SH-SY5Y (cell line): ENCODE measurements around the gene TPM4.

Experiments used
- GATA2 ChIP-seq: IDR thresholded peaks from 2 replicates; pipeline ENCODE4 v1.6.1; 2011; ENCODE audit warnings: mild to moderate bottlenecking, low read depth, low read length
- GATA3 ChIP-seq: IDR thresholded peaks from 2 replicates; pipeline ENCODE4 v1.6.1; 2011; ENCODE audit warnings: low read depth, mild to moderate bottlenecking, low read length, moderate library complexity

TPM4 gene

GRCh38 chr19:16062789-16063188 is 13.5 kb upstream of the TPM4 start:
- no peak for TF ChIP-seq GATA3
- TF ChIP-seq GATA2, result no peak

GRCh38 chr19:16064209-16064889 is 11.9 kb upstream of the TPM4 start:
- TF ChIP-seq GATA3, result no peak
- no peak for TF ChIP-seq GATA2

DNA sequence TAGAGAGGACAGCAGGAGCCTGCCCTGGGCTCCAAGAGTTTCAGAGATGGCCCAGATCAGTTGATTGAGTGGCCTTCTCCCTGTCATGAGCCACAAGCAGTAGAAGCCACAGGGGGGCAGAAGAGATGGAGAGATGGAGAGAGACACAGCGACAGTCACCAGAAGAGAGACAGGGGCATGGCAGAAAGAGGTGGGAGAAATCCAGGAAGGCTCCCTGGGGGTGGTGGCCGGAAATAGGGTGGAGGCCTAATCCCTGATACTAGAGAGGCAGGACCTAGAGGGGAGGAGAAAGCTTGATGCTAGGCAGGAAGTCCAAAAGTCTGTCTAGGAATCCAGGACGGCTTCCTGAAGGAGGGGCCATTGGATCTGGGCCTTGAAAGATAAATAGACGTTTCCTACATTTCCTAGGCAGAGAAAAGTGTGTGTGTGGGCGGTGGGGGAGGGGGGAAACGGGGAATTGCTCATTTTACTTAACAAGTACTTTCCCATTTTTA is 9.6 kb upstream of the TPM4 start:
- TF ChIP-seq GATA3 (no peak), GATA2 (no peak)

DNA sequence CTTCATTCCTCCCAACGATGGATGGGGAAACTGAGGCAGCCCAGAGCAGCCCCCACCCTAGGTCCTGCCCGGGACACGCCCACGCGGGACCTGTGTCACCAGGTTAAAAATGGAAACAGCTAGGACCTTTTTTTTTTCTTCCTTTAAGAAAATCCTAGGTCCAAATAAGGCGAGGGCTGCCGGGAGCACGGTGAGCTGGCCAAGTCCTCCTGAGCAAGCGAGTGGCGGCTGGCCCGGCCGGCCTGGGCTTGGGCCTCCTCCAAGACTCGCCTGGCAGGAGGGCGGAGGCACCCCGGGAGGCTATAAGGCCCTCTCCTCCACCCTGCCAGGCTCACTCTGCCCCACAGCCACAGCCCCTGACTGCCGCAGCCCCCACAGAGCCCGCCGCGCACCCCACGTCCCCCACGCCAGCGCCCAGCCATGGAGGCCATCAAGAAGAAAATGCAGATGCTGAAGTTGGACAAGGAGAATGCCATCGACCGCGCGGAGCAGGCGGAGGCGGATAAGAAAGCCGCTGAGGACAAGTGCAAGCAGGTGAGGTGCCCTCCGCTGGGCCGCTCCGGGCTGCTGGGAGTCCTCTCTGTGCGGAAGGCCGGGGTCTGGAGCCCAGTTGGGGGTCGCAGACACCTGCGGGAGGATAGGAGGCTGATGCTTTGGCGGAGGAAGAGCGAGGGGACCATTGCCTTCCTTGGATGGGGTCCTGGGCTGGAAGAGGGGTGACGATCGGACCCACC is 8.9 kb upstream of the TPM4 start:
- TF ChIP-seq GATA2 (no peak), GATA3 (no peak)

GRCh38 chr19:16068696-16069259 is 7.5 kb upstream of the TPM4 start:
- TF ChIP-seq GATA3, result no peak
- no peak for TF ChIP-seq GATA2

GRCh38 chr19:16069813-16070365 is 6.4 kb upstream of the TPM4 start:
- no peak for TF ChIP-seq GATA2
- no peak for TF ChIP-seq GATA3

DNA sequence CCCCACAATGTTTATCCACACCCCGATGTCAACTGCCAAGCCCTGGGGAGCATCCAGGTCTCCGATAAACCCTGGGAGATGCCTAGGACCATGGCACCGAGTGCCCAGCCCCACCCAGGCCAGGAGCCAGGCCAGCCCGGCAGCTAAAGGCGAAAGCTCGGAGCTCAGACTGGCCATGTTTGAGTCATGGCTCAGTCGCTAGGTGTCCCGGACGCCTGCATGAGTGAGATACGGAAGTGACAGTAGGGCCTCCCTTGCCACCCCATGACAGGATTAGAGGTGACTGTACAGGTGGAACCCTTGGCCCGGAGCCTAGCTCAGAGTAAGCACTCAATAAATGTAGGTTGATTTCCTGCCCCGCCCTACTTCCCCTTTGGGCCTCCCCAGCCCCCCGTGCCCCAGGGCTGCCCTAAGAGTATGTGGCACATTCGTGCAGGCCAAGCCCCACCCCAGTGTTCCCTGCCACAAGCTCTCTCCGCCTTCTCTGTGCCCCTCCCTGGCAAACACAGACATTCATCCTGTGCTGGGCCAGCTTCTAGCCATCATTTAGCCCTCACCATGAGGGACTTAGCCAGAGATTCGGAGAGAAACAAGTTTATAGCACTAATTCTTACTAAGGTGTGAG is 5.8 kb upstream of the TPM4 start:
- TF ChIP-seq GATA2, result no peak

- no peak for TF ChIP-seq GATA2
- no peak for TF ChIP-seq GATA3
Measured at GRCh38 chr19:16071072-16071691, 5.1 kb upstream of the TPM4 start.

GRCh38 chr19:16073481-16073880 is 2.8 kb upstream of the TPM4 start:
- no peak for TF ChIP-seq GATA2
- no peak for TF ChIP-seq GATA3

DNA sequence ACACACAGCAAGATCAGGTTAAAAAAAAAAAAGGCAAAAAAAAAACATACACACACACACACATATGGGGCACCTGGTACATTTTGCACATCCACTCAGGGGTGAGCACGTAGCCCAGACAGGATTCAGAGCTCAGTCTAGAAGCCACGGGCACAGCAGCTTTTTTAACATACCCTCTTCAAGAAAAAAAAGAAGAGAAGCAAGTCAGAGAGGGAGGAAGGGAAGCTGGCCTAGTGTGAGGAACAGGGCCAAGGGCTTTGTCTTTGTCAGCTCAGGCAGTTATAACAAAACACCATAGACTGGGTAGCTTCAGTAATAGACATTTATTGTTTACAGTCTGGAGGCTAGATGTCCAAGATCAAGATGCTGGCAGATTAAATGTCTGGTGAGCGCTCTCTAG is 2.3 kb upstream of the TPM4 start:
- TF ChIP-seq GATA2, result no peak
- TF ChIP-seq GATA3, result no peak

DNA sequence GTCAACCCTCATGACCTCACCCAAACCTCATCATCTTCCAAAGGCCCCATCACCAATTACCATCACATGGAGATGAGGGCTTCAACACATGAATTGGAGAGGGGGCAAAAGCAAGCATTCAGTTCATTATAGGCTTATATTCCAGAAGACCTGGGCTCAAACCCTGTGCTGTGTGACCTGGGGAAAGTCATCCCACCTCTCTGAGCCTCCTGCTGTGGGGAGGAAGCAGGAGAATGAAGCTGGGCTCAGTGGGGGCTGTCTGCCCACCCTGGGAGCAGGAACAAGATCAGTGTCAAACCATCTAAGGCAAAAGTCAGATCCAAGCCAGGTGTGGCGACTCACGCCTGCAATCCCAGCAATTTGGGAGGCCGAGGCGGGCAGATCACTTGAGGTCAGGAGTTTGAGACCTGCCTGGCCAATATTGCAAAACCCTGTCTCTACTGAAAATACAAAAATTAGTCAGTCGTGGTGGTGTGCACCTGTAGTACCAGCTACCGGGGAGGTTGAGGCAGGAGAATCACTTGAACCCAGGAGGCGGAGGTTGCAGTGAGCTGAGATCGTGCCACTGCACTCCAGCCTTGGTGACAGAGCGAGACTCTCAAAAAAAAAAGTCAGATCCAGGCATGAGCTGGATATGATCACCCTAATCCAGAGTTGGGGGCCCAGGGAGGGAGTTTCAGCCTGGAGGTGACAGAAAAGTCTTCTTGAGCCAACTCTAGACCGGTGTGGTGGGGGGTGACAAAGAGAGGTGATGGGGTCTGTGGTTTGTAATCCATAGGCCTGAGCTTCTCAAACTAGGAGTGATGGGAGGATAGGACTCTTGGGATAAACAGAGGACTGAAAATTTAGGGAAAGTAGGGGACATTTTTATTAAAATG is 1.6 kb upstream of the TPM4 start:
- TF ChIP-seq GATA2, result no peak
- no peak for TF ChIP-seq GATA3

DNA sequence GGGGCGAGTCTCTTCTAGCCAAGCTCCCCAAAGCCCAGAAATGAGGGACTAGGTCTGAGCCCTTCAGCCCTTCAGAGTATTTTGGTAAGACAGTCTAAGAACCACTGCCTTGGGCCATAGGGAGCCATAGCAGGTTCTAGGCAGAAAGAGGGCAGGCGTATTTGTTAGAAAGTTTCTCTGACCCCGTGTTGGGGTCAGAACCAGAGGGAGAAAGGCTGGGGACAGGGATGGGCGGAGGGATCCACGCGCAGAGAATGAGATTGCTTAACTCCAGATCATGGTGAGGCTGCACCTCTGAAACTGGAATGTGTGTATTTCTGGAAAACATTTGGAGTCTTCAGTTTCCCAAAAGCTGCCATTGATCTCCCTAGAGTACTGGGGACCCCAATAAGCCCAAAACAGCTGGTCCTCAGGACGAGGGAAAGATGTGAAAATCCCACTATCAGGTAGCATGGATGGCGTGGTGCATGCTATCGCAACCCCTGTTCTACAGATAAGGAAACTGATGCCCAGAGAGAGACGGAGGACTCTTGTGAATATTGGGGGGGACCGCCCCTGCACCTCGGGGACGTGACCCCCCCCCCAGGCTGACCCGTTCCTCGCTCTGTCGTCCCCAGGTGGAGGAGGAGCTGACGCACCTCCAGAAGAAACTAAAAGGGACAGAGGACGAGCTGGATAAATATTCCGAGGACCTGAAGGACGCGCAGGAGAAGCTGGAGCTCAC is 703 bp upstream of the TPM4 start:
- TF ChIP-seq GATA2, result no peak
- TF ChIP-seq GATA3, result no peak
